Left ventricle myocardium inferior (tissue), 1 donor: ENCODE measurements around the gene METTL8. TPM values are rescaled to one million over a fixed set of nuclear protein-coding genes. Genes with fewer than 3 reads are reported as not detected.

Experiments
- DNase-seq: peaks from one replicate; pipeline ENCODE4 v3.0.0-alpha.2; 2020
- H3K27ac ChIP-seq: fragments of 200-600 bp; replicated peaks from 2 replicates; pipeline ENCODE4 v1.8.0; 2021
- H3K27me3 ChIP-seq: fragments of 200-600 bp; 2 replicates; pipeline ENCODE4 v1.8.0; 2021; ENCODE audit warnings: low read depth
- H3K36me3 ChIP-seq: fragments of 200-600 bp; 2 replicates; pipeline ENCODE4 v1.8.0; 2021
- H3K4me1 ChIP-seq: fragments of 200-600 bp; 2 replicates; pipeline ENCODE4 v1.8.0; 2021
- H3K4me3 ChIP-seq: fragments of 200-600 bp; 2 replicates; pipeline ENCODE4 v1.8.0; 2021; ENCODE audit warnings: mild to moderate bottlenecking, moderate library complexity
- H3K9me3 ChIP-seq: fragments of 200-600 bp; replicated peaks from 2 replicates; pipeline ENCODE4 v1.8.0; 2021
- intact Hi-C: fragments of 100-400 bp; cut with micrococcal nuclease; formaldehyde crosslinking; loops from one replicate; pipeline ENCODE4 v1.11.0; 2022
- total RNA-seq: library from RNA; stranded (reverse); fragmentation: NEBNext Ultra II Directional; extraction: Animal tissue kit (Norgen Biotek cat#: 25700); gene quantifications from one replicate; pipeline ENCODE4 v1.2.1, GENCODE V29; 2021
- TF ChIP-seq, protein P1 (sequence below): fragments of 200-600 bp; IDR thresholded peaks from 2 replicates; pipeline ENCODE4 v1.8.0; 2021; ENCODE audit warnings: antibody characterized with exemption, mild to moderate bottlenecking, borderline replicate concordance
- donor health status: DM: no; HTN: yes; CAD: no; lungs with severe emphysema.

METTL8 gene
- total RNA-seq, 1 donor from 2014 or later, result 10.4 TPM

DNA sequence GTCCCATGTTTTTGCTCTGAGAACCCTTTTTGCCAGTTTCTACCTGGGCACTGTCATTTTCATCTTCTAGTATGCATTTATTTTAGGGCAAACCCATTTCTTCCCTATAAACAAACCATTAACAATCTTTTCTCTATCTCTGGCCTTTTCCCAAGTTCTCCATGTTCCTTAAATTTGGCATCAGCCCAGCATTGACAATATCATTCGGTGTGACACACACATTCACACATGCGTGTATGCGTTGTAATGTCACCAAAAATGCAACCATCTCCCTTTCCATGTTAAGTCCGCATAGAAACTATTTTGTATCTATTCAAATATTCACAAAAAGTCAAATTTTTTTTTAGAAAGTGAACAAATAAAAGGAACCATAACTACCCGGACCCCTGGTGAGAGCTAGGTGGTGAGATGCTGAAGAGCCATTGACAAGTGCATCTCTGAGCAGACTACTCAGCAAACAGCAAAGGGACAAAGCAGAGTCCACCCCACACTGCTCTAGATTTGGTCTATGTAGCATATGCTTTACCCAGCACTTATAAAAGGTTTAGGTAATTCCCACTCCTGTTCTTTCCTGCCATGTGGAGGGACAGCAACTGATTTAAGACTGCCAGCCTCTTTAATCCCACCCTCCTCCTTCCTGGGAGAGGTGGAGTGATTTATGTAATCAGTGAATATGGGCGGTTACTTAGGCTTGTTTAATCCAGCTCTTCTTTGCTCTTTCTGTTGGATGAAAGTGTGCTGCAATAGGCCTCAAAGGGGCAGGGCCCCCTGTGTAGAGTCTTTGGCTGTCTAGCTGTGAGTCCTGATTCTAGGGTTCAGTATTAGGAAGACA is 124.1 kb downstream of the METTL8 start:
- intact Hi-C loops, result no loop called here
- no peaks in the 10 kb centered on the region for H3K27me3 ChIP-seq
- no peak overlapping the region for H3K27ac ChIP-seq
- peaks cover 24% of the 10 kb centered on the region for H3K9me3 ChIP-seq
- no peak overlapping the region for H3K4me3 ChIP-seq
- TF ChIP-seq, protein P1, sequence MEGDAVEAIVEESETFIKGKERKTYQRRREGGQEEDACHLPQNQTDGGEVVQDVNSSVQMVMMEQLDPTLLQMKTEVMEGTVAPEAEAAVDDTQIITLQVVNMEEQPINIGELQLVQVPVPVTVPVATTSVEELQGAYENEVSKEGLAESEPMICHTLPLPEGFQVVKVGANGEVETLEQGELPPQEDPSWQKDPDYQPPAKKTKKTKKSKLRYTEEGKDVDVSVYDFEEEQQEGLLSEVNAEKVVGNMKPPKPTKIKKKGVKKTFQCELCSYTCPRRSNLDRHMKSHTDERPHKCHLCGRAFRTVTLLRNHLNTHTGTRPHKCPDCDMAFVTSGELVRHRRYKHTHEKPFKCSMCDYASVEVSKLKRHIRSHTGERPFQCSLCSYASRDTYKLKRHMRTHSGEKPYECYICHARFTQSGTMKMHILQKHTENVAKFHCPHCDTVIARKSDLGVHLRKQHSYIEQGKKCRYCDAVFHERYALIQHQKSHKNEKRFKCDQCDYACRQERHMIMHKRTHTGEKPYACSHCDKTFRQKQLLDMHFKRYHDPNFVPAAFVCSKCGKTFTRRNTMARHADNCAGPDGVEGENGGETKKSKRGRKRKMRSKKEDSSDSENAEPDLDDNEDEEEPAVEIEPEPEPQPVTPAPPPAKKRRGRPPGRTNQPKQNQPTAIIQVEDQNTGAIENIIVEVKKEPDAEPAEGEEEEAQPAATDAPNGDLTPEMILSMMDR, result no peak
- H3K36me3 ChIP-seq, result peaks cover 3% of the 10 kb centered on the region
- DNase-seq, result no peak
- H3K4me1 ChIP-seq, result no peaks in the 10 kb centered on the region

DNA sequence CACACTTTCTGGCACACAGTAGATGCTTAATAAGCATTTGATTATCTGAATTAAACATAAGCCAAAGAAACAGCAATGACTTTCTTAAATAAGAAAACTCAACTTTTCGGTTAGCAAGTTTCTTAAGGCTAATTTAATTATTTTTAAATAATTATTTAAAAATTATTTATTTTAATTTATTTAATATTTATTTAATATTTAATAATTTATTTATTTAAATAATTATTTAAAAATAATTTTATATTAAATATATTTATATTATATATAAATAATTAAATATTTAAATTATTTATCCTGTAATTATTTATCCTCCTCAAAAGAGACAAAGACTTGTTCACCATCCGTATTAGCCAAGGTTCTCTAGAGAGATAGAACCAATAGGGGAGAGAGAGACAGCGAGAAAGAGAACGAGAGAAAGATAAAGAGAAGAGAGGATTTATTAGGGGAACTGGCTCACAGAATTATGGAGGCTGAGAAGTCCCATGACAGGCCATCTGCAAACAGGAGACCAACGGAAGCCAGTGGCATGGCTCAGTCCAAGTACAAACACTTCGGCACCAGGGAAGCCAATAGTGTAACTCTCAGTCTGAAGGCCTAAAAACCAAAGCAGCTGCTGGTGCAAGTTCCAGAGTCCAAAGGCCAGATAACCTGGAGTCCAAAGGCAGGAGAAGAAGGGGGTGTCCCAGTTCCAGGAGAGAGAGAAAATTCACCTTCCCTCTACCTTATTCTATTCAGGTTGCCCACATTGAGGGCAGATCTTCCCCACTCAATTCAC is 125.3 kb downstream of the METTL8 start:
- H3K4me1 ChIP-seq, result no peaks in the 10 kb centered on the region
- H3K36me3 ChIP-seq, result peaks cover 3% of the 10 kb centered on the region
- no peak for DNase-seq
- intact Hi-C loops, result no loop called here
- peaks cover 24% of the 10 kb centered on the region for H3K9me3 ChIP-seq
- H3K27me3 ChIP-seq, result no peaks in the 10 kb centered on the region
- TF ChIP-seq, protein P1, result no peak
- H3K4me3 ChIP-seq, result no peak overlapping the region
- H3K27ac ChIP-seq, result no peak overlapping the region

DNA sequence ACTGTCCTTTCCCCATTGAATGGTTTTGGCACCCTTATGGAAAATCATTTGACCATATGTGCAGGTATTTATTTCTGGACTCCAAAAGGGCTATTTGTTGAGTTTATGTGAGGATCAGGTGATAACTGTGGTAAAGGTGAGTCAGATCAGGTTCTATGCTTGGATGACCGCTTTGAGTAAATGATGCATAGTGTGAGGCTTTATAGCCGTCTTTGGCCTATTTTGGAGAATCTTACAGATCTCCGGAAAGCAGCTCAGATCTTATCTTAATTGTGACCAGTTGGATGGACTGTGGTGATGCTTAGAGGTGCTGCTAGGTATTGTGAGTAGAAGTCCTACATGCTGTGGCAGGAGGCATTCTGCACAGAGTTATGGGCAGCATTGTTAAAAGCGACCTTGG is 126.2 kb downstream of the METTL8 start:
- Histone ChIP-seq H3K27me3 (no peaks in the 10 kb centered on the region), H3K4me3 (no peak overlapping the region)
- intact Hi-C loops, result no loop called here

DNA sequence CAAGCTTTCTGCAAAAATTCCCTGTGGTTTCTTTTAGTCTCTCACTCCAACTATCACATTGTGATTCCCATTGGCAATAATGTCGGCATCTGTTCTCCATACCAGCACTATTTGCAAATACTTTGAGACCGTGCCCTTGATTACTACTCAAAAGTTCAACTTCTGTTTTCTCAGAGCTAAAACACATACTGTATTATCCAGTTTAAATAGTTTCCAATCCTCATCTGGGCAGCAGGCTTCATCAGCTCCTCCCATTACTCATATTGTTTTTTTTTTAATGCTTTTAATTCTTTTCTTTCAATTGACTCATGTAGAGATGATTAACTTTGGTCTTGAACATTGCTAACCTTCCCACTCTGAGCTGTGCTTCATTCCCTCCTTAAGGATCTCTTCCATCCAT is 135.8 kb downstream of the METTL8 start:
- H3K4me3 ChIP-seq, result no peak overlapping the region
- no peaks in the 10 kb centered on the region for H3K36me3 ChIP-seq
- H3K9me3 ChIP-seq, result no peaks in the 10 kb centered on the region
- TF ChIP-seq, protein P1, result no peak
- no peak overlapping the region for H3K27ac ChIP-seq
- H3K4me1 ChIP-seq, result no peaks in the 10 kb centered on the region
- no peaks in the 10 kb centered on the region for H3K27me3 ChIP-seq
- DNase-seq, result no peak
- intact Hi-C loops, result no loop called here

More for the DNA sequence above, 126.2 kb downstream of the METTL8 start:
- DNase-seq, result no peak
- H3K27ac ChIP-seq, result no peak overlapping the region
- peaks cover 24% of the 10 kb centered on the region for H3K9me3 ChIP-seq
- no peaks in the 10 kb centered on the region for H3K4me1 ChIP-seq
- TF ChIP-seq, protein P1, result no peak
- H3K36me3 ChIP-seq, result peaks cover 3% of the 10 kb centered on the region

DNA sequence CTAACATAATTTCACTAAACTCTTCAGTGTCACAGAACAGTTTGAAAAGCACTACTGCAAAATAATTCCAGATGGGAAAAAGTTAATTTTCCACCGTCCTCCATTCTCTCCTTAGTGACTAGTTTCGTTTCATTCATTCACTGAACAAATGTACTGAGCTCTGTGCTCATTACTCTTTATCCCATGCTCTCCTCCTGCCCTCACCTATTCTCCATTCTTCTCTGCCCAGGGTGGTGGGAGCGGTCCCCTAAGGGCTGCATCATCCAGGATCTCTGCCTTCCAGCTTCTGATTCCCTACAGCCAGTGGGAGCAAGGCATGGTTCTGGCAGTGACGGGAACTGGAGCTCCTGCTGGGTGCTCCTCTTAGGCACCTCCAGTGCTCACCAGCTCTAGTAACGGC is 139.2 kb downstream of the METTL8 start:
- no peak overlapping the region for H3K4me3 ChIP-seq
- H3K9me3 ChIP-seq, result no peaks in the 10 kb centered on the region
- intact Hi-C loops, result no loop called here
- no peak overlapping the region for H3K27ac ChIP-seq
- TF ChIP-seq, protein P1, result no peak
- H3K4me1 ChIP-seq, result no peaks in the 10 kb centered on the region
- H3K27me3 ChIP-seq, result no peaks in the 10 kb centered on the region
- no peaks in the 10 kb centered on the region for H3K36me3 ChIP-seq
- no peak for DNase-seq
